Loucy (cell line): ENCODE data around the gene PLEKHA6.

ENCODE experiments used
- H2AFZ ChIP-seq: fragments of 200-600 bp; sonication (generic); 2 replicates; pipeline ENCODE4 v1.6.0; 2016; ENCODE audit warnings: antibody characterized with exemption, mild to moderate bottlenecking, low read length, moderate library complexity
- H3F3A ChIP-seq: fragments of 200-600 bp; 2 replicates; pipeline ENCODE4 v1.6.0; 2016; ENCODE audit warnings: antibody characterized with exemption, low read depth, mild to moderate bottlenecking
- H3K27me3 ChIP-seq: fragments of 200-600 bp; sonication (generic); 2 replicates; pipeline ENCODE4 v1.6.1; 2014; ENCODE audit warnings: low read length, mild to moderate bottlenecking; ENCODE audit not compliant: insufficient read depth, poor library complexity, severe bottlenecking
- H3K36me3 ChIP-seq: fragments of 200-600 bp; sonication (generic); 2 replicates; pipeline ENCODE4 v1.6.1; 2016; ENCODE audit warnings: low read length; ENCODE audit not compliant: insufficient read depth
- H3K4me1 ChIP-seq: fragments of 200-600 bp; sonication (generic); 2 replicates; pipeline ENCODE4 v1.5.1; 2014; ENCODE audit warnings: low read length, mild to moderate bottlenecking; ENCODE audit not compliant: insufficient read depth, poor library complexity, severe bottlenecking
- H3K4me2 ChIP-seq: fragments of 200-600 bp; sonication (generic); 2 replicates; pipeline ENCODE4 v1.6.0; 2014; ENCODE audit warnings: antibody characterized with exemption, low read length, low read depth, mild to moderate bottlenecking; ENCODE audit not compliant: poor library complexity, severe bottlenecking
- H3K4me3 ChIP-seq: fragments of 200-600 bp; sonication (generic); 2 replicates; pipeline ENCODE4 v1.5.1; 2014; ENCODE audit warnings: low read length, mild to moderate bottlenecking, mixed read lengths; ENCODE audit not compliant: poor library complexity, severe bottlenecking
- H3K79me2 ChIP-seq: fragments of 200-600 bp; sonication (generic); 2 replicates; pipeline ENCODE4 v1.6.1; 2014; ENCODE audit warnings: low read length; ENCODE audit not compliant: insufficient read depth
- H3K9ac ChIP-seq: fragments of 200-600 bp; sonication (generic); 2 replicates; pipeline ENCODE4 v1.6.0; 2014; ENCODE audit warnings: mild to moderate bottlenecking, low read depth, low read length, moderate library complexity; ENCODE audit not compliant: poor library complexity, severe bottlenecking
- H3K9me2 ChIP-seq: fragments of 200-600 bp; sonication (generic); replicated peaks from 2 replicates; pipeline ENCODE4 v1.6.1; 2016; ENCODE audit warnings: low read depth, low read length, mixed read lengths
- H3K9me3 ChIP-seq: fragments of 200-600 bp; sonication (generic); 2 replicates; pipeline ENCODE4 v1.6.1; 2014; ENCODE audit warnings: mild to moderate bottlenecking, antibody characterized with exemption, low read length, low read depth; ENCODE audit not compliant: insufficient read depth
- H4K20me1 ChIP-seq: fragments of 200-600 bp; sonication (generic); 2 replicates; pipeline ENCODE4 v1.6.0; 2014; ENCODE audit warnings: antibody characterized with exemption, low read length, mild to moderate bottlenecking; ENCODE audit not compliant: insufficient read depth, poor library complexity, severe bottlenecking
- EZH2phosphoT487 ChIP-seq: fragments of 200-600 bp; IDR thresholded peaks from 2 replicates; pipeline ENCODE4 v1.6.1; 2018; ENCODE audit warnings: antibody characterized with exemption, mild to moderate bottlenecking, moderate library complexity, borderline replicate concordance
- TF ChIP-seq, protein P1 (sequence below): fragments of 200-600 bp; sonication (generic); conservative IDR thresholded peaks from 2 replicates; pipeline ENCODE4 v1.5.1; 2014; ENCODE audit warnings: mild to moderate bottlenecking, antibody characterized with exemption, low read length

Gene PLEKHA6

GRCh38 chr1:204197068-204197467 lies 162.7 kb downstream of the PLEKHA6 start:
- Histone ChIP-seq H3K79me2 (no peaks in the 10 kb centered on the region), H3K9me3 (no peaks in the 10 kb centered on the region), H3K9me2 (no peaks in the 10 kb centered on the region), H3K4me1 (no peaks in the 10 kb centered on the region), H4K20me1 (no peaks in the 10 kb centered on the region), H3F3A (no peaks in the 10 kb centered on the region), H3K27me3 (no peaks in the 10 kb centered on the region), H3K4me2 (no peak overlapping the region), H3K4me3 (no peak overlapping the region), H3K36me3 (no peaks in the 10 kb centered on the region), H2AFZ (0 out of 2 replicates have a peak overlapping the region, but pooled peaks have one; percentile 1), H3K9ac (no peak overlapping the region)
- TF ChIP-seq, protein P1, sequence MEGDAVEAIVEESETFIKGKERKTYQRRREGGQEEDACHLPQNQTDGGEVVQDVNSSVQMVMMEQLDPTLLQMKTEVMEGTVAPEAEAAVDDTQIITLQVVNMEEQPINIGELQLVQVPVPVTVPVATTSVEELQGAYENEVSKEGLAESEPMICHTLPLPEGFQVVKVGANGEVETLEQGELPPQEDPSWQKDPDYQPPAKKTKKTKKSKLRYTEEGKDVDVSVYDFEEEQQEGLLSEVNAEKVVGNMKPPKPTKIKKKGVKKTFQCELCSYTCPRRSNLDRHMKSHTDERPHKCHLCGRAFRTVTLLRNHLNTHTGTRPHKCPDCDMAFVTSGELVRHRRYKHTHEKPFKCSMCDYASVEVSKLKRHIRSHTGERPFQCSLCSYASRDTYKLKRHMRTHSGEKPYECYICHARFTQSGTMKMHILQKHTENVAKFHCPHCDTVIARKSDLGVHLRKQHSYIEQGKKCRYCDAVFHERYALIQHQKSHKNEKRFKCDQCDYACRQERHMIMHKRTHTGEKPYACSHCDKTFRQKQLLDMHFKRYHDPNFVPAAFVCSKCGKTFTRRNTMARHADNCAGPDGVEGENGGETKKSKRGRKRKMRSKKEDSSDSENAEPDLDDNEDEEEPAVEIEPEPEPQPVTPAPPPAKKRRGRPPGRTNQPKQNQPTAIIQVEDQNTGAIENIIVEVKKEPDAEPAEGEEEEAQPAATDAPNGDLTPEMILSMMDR: no peak
- TF ChIP-seq EZH2phosphoT487: no peak

- no peak within 1 kb of the TSS for H3K4me2 ChIP-seq
- H3K27me3 ChIP-seq: no peaks in the 10 kb centered on the region
- H4K20me1 ChIP-seq: no peaks in the 10 kb centered on the region
- H3F3A ChIP-seq: no peaks in the 10 kb centered on the region
- H3K4me1 ChIP-seq: no peaks in the 10 kb centered on the region
- H3K9me2 ChIP-seq: no peaks in the 10 kb centered on the region
- TF ChIP-seq, protein P1: no peak
- no peak for TF ChIP-seq EZH2phosphoT487
- H3K36me3 ChIP-seq: no peaks in the 10 kb centered on the region
- H3K79me2 ChIP-seq: no peaks in the 10 kb centered on the region
- no peaks in the 10 kb centered on the region for H3K9me3 ChIP-seq
- 0 out of 2 replicates have a peak within 1 kb of the TSS, but pooled peaks have one; percentile 1 for H2AFZ ChIP-seq
- H3K9ac ChIP-seq: no peak within 1 kb of the TSS
- H3K4me3 ChIP-seq: no peak within 1 kb of the TSS
Observed at GRCh38 chr1:204196068-204196795, 163.5 kb downstream of the PLEKHA6 start, which contains the start of gene KISS1. TSS of gene KISS1 (minus strand) at chr1:204196491. CDS start at chr1:204192876, 3,615 bp downstream.

DNA sequence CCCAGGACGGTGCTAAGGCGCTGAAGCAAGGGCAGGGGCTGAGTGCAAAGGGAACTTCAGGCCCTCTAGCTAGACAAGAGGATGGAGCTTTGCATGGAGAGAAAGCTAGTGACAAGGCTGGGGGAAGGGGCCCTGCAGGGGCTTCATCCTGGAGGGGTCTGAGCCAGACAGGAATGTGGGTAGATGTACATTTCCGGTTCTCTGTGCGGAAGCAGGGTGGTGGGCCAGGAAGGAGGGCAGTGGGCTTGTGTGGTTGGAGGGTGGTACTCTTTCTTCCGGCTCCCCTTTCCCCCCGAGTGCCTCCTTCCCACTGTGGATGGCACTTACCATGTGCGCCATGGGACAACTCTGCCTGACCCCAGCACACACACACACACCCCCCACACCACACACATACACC lies 165.0 kb downstream of the PLEKHA6 start:
- Histone ChIP-seq H3K9me3 (no peaks in the 10 kb centered on the region), H3K4me1 (no peaks in the 10 kb centered on the region), H3F3A (no peaks in the 10 kb centered on the region), H4K20me1 (no peaks in the 10 kb centered on the region), H3K4me2 (no peak overlapping the region), H3K79me2 (no peaks in the 10 kb centered on the region), H3K27me3 (no peaks in the 10 kb centered on the region), H3K4me3 (no peak overlapping the region), H3K9ac (no peak overlapping the region), H3K9me2 (no peaks in the 10 kb centered on the region), H2AFZ (no peak overlapping the region), H3K36me3 (no peaks in the 10 kb centered on the region)
- TF ChIP-seq EZH2phosphoT487: no peak
- TF ChIP-seq, protein P1: no peak
